Astrocyte of the spinal cord (primary cell): ENCODE measurements around the gene CLBA1.
"Not testable (repeated sequence)": the region's sequence is repeated elsewhere in the genome, so short reads cannot be mapped to it uniquely, and the experiment has no call there.

Source experiments
- DNase-seq: peaks from one replicate; pipeline ENCODE4 v3.0.0; 2011; ENCODE audit warnings: low read depth, low spot score
- H3K4me3 ChIP-seq: 2 replicates; pipeline ENCODE4 v1.5.1; 2011; ENCODE audit warnings: low read depth, mild to moderate bottlenecking, low read length, moderate library complexity
- in situ Hi-C: cut with HindIII; loops from 2 replicates; pipeline ENCODE4 v1.10.0; 2017; ENCODE audit warnings: low sequenced_read_pairs
- TF ChIP-seq, protein P1 (sequence below): IDR thresholded peaks from 2 replicates; pipeline ENCODE4 v1.5.1; 2012; ENCODE audit warnings: low read depth, mild to moderate bottlenecking, low read length, inconsistent platforms

Gene CLBA1

GRCh38 chr14:104938960-104939359 lies 46.6 kb upstream of the CLBA1 start:
- in situ Hi-C loops, result no loop called here
- no peak overlapping the region for H3K4me3 ChIP-seq
- DNase-seq, result no peak
- TF ChIP-seq, protein P1, sequence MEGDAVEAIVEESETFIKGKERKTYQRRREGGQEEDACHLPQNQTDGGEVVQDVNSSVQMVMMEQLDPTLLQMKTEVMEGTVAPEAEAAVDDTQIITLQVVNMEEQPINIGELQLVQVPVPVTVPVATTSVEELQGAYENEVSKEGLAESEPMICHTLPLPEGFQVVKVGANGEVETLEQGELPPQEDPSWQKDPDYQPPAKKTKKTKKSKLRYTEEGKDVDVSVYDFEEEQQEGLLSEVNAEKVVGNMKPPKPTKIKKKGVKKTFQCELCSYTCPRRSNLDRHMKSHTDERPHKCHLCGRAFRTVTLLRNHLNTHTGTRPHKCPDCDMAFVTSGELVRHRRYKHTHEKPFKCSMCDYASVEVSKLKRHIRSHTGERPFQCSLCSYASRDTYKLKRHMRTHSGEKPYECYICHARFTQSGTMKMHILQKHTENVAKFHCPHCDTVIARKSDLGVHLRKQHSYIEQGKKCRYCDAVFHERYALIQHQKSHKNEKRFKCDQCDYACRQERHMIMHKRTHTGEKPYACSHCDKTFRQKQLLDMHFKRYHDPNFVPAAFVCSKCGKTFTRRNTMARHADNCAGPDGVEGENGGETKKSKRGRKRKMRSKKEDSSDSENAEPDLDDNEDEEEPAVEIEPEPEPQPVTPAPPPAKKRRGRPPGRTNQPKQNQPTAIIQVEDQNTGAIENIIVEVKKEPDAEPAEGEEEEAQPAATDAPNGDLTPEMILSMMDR, result no peak

GRCh38 chr14:104939666-104940410 lies 45.8 kb upstream of the CLBA1 start:
- in situ Hi-C loops, result no loop called here
- no peak overlapping the region for H3K4me3 ChIP-seq
- DNase-seq, result no peak
- TF ChIP-seq, protein P1, result no peak

DNA sequence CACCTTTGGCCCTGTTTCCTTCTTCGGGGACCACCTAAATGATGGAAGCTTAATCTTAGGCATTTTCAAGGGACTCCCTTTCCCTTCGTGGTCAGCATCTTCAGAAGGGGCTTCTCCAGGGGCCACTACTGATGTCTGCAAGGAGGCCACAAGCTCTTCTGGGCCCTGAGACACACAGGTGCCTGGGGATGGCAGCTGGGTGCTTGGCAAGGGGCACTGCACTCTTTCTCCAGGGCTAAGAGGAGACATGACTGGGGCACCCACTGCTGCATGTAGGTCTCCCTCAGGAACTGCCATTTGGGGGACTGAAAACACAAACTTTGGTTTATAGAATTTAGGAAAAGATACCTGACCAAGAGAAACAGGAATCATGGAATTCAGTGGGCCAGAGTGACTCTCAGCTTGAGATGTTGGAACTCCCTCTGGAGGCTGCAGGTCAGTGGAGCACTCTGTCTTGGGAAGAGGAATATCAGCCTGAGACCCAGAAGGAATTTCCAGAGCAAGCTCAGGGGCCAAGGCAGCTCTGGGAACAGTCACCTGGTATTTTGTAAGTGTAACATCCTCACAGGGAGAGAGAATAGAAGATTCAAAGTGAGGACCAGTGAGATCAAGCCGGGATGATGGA lies 45.0 kb upstream of the CLBA1 start:
- H3K4me3 ChIP-seq, result no peak overlapping the region
- in situ Hi-C loops, result no loop called here
- TF ChIP-seq, protein P1, result peak; percentile 10
- no peak for DNase-seq

DNA sequence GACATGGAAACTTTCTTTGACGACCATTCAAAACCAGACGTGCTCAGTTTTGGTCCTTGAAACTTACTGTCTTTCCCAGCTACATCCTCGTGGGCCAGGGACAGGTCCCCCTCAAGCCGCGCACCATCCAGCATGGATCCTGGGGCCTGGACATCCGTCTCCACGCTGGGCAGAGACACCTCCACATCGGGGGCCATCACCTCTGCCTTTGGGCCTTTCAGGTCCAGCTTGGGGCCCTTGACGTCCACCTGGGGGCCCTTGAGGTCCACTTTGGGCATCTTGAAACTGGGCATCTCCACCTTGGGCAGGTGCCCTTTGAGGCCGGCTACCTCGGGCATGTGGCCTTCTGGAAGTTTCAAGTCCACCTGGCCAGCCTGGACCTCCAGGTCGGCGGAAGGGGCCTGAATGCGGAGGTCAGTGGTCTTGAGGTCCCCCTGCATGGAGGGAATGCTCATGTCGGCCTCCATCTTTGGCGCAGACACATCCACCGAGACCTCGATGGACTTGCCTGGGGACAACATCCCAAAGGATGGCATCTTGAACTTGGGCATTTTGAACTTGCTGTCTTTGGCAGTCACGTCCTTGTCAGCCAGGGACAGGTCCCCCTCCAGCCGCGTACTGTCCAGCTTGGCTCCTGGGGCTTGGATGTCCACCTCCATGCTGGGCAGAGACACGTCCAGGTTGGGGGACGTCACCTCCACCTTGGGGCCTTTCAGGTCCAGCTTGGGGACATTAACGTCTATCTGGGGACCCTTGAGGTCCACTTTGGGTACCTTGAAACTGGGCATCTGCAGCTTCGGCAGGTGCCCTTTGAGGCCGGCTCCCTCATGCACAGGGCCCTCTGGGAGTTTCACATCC lies 43.9 kb upstream of the CLBA1 start:
- TF ChIP-seq, protein P1, result no peak
- DNase-seq, result no peak
- H3K4me3 ChIP-seq, result no peak overlapping the region
- in situ Hi-C loops, result no loop called here

DNA sequence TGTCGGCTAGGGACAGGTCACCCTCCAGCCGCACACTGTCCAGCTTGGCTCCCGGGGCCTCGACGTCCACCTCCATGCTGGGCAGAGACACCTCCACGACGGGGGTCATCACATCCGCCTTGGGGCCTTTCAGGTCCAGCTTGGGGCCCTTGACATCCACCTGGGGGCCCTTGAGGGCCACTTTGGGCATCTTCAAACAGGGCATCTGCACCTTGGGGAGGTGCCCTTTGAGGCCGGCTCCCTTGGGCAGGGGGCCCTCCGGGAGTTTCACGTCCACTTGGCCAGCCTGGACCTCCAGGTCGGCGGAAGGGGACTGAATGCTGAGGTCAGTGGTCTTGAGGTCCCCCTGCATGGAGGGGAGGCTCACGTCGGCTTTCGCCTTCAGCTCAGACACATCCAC lies 43.0 kb upstream of the CLBA1 start:
- H3K4me3 ChIP-seq, result no peak overlapping the region
- TF ChIP-seq, protein P1, result no peak
- in situ Hi-C loops, result no loop called here
- no peak for DNase-seq

DNA sequence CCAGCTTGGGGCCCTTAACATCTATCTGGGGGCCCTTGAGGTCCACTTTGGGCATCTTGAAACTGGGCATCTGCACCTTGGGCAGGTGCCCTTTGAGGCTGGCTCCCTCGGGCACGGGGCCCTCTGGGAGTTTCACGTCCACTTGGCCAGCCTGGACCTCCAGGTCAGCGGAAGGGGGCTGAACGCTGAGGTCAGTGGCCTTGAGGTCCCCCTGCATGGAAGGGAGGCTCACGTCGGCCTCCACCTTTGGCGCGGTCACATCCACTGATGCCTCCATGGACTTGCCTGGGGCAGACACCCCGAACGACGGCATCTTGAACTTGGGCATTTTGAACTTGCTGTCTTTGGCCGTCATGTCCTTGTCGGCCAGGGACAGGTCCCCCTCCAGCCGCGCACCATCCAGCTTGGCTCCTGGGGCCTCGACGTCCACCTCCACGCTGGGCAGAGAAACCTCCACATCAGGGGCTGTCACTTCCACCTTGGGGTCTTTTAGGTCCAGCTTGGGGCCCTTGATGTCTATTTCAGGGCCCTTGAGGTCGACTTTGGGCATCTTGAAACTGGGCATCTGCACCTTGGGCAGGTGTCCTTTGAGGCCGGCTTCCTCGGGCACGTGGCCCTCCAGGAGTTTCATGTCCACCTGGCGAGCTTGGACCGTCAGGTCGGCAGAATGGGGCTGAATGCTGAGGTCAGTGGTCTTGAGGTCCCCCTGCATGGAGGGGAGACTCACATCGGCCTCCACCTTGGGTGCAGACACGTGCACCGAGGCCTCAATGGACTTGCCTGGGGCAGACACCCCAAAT lies 42.2 kb upstream of the CLBA1 start:
- H3K4me3 ChIP-seq, DNase-seq, in situ Hi-C loops: not testable (repeated sequence)

- H3K4me3 ChIP-seq, DNase-seq, in situ Hi-C loops: not testable (repeated sequence)
Observed at GRCh38 chr14:104944016-104944308, 41.6 kb upstream of the CLBA1 start.

GRCh38 chr14:104944436-104945205 lies 41.0 kb upstream of the CLBA1 start:
- in situ Hi-C loops, DNase-seq, H3K4me3 ChIP-seq: not testable (repeated sequence)

- H3K4me3 ChIP-seq, in situ Hi-C loops, DNase-seq: not testable (repeated sequence)
Observed at GRCh38 chr14:104945266-104945665, 40.3 kb upstream of the CLBA1 start.
